GM18873 (cell line): Measurements from ENCODE around the gene SOX13.

Source experiments
- ATAC-seq: cut with Tn5 transposase; IDR thresholded peaks from one replicate; pipeline ENCODE4 v1.9.1; 2021; ENCODE audit warnings: mild to moderate bottlenecking, moderate library complexity, moderate number of reproducible peaks; ENCODE audit not compliant: unreplicated experiment, low FRiP score

SOX13 gene

DNA sequence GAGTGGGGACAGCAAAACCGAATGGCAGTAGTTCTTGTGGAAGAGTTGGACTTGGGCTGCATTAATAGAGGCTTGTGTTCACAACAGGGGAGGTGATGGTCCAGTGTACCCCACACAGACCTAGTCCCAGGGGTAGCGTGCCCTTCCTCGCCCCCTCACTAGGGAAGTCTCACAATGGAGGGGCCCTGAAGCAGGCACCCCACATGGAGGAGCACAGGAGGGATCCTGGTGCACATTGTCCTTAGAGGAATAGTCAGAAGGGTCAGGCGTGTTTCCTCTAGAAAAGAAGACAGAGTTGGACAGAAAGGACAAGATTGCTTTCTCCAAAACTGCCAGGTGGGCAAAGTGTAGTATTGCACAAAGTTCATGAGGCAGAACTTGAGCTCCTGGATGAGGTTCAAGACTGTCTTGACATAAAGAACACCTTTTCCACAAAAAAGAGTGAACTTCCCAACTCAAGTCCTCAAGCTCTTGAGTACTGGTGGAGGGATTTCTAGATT lies 55.6 kb downstream of the SOX13 start:
- ATAC-seq = no peak

DNA sequence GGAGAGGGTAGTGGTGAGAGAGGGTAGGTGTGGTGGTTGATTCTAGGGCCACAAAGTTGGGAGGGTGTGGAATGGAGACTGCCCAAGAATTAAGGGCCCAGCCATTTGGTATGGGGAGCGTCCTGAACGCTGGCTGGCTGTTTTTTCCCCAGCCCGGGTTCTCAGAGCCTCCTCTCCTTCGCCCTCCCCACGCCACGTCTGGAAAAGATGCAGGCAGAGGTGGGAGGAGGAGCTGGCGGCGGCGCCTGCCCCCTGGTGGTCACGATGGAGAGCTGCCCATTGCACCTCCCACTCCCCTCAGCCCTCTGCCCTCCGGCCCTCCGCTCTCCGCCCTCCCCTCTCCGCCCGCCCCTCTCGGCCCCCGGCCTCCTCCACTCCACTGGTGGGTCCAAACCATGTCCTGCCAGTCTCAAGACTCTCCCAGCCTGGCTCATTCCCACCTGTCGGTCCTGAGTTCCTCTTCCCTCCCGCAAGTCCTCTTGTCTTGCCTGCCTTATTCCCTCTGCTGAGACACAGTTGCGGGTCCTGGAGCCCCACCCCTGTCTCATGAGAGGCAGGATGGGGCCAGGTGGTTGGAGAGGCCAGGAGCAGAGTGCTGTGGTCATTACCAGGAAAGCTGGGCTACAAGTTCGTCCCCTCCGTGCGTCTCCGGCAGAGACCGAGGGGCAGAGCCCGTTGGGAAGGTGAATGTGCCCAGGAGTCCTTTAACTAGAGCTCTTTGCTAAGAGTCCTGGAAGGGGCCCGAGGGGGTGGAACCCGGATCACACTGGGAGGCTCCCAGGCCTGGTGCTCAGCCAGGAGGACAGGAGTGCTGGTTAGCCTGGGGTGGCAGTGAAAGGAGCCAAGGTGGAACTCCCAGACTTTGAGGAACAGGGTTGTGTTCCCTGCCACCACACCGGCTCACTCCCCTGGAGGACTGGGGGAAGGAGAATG lies 56.3 kb downstream of the SOX13 start:
- no peak for ATAC-seq

DNA sequence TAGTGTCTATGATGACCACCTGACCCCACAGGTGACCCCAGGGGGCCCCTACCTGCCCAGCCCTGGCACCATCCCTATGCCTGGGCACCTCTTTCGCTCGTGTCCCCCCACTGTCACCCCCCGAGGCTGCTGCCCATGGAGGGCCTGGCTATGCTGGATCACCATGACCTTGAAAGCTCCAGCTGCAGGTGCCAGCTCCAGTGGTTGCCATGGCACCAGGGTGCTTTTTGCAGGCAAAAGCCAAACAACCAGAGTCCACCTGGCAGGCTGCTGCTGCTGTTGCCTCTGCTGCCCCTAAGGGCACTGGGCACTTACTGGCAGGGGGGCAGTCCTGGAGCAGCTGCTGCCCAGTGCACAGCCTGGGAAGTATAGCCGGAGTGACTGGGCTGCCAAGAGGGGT lies 57.3 kb downstream of the SOX13 start:
- no peak for ATAC-seq

DNA sequence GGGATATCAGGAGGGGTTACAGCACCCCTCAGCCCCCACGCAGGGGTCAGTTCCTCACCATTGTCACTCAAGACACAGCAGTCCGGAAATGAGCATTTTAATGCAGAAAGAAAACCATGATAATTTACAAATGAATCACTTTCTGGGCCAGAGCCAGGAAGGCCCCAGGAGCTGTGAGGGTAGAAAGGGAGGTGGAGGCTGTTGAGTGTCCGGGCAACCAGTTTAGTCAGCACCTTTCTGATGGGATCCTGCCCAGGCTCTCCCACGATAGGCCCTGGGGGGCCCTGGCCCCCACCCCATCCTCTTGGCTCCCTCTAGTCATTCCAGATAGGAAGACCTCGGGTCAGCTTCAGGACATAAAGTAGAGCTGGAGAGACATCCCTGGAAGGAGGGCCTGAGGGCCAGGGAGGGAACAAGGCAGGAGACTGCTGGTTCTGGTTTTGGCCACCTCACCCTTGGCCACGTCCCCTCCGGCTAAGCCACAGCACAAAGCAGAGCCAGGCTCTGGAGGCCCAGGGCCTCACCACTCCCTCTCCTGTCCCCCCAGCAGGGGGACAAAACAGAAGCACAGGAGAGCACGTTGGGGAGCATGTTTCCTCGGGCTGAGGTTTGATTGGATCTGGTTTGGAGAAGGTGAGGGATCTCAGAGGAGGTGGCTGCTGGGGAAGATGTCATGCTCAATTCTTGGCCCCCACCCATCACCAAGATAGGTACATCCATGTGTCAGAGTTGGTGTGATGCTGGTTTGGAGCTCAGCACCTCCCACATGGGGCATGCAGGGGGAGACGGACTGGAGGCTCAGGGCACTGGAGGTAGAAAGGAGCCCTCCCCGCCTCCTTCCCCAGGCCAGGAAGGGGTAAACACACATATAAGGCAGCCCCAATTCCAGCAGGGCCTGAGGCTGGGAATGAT lies 58.3 kb downstream of the SOX13 start:
- ATAC-seq = no peak

DNA sequence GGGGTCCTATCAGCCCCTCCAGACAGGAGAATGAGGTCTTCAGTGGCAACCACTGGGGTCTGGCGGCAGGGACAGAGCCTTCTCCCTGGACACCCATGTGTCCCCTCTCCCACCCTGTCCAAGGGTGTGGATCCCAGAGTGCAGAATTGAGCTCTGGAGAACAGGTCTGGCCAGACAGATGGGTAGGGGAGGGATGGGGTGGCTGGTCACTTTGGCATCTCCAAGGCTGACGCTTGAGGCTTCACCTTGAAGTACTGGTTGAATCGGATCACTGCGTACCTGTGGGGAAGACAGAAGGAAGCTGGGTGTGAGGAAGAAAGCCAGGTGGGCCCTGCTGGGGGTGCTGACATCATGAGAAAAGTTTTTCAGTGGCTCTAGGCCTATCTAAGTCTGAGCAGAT lies 59.1 kb downstream of the SOX13 start:
- ATAC-seq = no peak

DNA sequence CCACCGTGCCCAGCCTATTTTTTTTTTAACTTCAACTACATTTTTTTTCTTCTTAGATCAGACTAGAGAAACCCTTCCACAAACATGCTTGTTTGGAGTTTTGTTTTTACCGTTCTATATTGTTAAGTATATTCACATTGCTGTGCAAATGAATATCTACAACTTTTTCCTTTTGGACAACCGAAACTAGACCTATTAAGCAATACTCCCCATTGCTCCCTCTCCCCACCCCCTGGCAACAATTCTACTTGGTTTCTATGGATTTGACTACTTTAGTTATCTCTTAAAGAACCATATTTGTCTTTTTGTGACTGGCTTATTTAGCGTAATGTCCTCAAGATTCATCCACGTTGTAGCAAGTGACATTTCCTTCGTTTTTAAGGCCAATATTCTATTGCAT lies 59.8 kb downstream of the SOX13 start:
- ATAC-seq = no peak

DNA sequence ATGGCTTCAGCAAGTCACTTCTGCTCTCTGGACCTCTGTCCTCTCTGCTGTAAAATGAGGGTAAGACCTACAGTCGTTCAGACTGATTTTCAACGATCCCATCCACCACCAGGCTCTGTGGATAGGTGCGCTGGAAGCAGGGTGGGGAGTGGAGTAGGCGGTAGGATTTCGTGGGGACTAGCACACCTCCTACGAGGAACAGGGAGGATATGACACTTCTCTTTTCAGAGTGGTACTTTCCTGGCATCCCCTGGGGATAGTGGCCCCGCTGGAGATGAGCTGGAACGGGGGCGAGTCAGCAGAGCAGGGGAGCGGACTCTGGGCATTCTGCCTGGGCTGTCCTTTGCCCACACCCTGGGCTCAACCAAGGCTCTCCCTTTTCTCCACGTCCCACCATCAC lies 61.2 kb downstream of the SOX13 start:
- no peak for ATAC-seq

DNA sequence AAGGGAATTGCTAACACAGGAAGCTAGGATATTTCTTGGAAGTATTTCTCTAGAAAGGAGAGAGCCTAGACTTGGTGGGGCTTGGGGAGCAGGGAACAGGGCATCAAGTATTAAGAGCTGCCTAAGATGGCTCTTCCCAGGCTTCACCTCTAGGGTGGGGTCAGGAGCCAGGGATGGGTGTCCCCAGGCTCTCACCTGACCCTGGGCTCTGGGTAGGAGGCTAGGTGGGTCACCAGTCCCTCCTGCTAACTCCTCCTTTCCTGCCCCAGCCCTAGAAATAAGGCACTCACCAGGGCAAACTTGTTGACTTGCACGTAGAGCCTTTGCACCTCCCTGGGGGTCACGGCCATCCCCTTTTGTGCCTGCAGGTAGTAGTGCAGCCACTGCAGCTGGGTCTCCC lies 63.9 kb downstream of the SOX13 start:
- no peak for ATAC-seq

DNA sequence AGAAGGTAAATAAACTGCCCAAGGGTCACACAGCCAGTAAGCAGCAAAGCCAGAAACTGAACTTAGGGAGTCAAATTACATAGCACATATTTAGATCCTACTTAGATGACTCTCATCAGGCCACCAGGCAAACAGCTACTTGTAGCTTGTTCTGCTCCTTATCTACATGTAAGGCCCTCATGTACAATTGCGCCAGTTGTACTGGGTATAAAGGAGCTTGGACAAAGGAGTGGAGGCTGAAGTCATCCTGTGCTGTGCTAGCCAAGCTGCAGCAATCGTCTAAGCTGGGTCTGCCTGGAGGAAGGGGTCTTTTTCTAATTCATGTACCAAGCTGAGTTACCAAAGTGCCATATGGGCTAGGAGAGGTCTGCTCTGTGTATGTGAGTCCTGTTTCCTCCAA lies 66.2 kb downstream of the SOX13 start:
- ATAC-seq = no peak

DNA sequence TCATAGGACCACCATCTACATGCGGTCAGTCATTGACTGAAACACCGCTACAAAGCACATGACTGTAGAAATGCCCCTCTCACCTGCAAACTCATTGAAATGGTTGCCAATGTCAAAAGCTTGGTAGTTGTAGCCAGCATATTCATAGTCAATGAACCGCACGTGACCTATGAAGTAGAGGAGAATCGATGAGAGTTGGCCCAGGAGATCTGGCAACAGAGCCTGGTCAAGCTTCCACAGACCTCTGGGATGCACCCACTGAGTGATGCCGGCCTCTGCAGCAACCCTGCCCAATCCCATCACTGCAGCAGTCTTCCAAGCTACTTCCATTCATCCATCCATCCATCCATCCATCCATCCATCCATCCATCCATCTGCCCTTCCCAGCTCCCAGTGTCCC lies 67.0 kb downstream of the SOX13 start:
- ATAC-seq = no peak

DNA sequence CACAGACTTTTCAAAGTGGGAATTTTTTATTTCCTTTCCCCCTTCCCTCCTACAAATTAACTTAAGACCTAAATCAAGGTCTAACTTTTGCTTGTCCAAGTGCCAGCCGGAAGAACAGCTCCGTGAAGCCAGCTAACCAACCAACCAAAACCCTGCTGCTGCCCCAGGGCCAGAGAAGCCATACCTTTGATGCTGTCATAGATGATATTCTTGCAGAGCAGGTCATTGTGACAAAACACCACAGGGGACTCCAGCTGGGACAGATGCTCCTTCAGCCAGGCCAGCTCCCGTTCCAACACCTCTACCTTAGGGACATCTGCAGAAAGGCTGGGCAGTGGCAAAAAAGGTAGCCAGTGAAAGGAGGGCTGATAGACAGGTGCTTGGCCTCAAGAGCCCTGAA lies 68.2 kb downstream of the SOX13 start:
- no peak for ATAC-seq

DNA sequence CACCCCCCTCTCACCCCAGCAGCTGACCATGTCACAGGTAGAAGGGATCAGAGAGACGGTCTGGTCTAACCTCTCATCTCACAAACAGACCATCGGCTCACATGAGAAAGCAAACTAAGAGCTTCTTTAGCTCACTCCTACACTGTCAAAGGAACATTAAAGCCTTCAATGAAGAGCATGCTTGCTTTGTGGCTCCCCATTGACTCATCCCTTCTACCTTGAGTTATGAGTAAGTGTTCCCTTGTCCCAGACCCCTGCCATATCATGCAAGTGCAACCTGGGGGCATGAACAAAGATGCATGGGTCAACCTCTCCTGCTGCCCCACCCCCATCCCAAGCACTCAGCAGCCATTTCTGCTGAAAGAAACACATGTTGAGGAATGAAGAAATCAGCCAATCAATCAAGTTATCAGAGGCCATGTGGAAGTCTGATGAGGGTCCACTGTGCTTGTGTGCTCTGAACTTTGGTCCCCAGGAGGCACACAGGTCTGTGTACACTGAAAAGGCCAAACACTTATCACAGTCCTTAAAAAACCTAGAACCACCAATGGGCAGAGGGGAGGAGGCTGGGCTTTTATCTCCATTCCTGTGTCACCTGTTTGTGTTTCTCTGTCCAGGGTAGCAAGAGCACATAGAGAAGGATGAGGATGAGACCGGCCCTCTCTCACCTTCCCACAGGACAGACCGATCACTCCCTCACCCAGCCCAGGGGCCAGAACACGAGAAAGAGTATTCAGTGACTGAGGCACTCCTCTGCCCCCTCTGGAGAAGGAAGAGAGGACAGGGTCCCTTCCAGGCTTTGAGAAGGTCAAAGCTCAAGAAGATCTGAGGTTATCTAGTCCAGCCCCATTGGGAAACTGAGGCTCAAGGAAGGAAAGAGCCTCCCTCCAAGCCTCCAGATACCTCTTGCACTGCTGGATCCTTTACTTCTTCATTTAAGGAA lies 69.4 kb downstream of the SOX13 start:
- ATAC-seq = no peak

DNA sequence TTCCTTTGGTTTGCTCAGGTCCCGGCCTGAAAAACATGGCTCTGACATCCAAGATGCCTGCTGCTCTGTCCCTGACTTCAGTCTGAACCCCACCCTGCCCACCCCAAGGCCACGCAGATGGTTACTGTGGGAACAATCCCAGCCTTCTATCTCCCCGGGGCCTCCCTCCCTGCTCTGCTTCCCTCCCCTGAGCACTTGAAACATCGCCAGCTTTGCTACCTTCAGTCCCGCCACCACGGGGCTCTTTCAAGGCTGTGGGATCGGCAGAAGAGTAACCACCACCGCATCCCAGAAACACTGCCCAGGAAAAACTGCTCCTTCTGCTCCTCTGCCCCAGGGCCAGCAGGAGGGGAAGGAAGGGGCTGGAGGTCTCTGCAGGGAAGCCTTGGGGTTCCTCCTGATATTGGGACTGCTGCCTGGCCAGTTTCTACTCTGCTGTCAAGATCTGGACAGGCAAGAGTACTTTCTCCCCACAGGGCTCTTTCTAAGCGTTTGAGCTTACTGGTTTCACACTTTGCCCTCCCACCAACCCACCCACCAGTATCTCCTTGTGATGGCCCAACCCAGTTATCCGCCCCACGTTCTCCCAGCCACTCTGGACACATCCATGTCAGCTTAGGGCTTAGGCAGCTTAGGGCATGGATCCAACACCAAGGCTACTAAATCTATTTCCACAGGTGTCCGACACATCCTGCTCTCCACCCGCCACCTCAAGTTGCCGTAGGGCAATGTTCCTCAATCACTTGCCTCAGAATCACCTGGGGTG lies 70.5 kb downstream of the SOX13 start:
- ATAC-seq = no peak

DNA sequence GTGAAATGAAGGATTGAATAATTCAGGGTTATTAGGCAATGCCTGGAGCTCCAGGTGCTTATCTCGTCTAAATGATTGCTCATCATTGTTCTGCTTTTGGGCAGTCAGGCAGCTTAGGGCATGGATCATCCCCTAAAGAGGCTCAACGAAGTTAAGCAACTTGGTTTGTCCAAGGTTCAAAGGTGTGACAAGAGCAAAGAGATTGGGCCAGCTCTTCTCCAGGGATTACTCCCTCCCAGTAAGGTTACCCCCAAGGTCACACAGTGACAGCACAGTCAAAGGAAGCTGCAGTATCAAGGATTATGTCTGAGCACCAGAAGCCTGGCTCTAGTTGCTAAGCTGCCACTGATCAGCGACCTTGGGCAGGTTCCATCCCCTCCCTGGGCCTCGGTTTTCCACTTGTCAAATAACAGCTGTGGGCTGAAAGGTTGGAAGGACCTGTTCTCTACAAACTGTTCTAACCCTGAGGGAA lies 72.2 kb downstream of the SOX13 start:
- ATAC-seq = no peak

DNA sequence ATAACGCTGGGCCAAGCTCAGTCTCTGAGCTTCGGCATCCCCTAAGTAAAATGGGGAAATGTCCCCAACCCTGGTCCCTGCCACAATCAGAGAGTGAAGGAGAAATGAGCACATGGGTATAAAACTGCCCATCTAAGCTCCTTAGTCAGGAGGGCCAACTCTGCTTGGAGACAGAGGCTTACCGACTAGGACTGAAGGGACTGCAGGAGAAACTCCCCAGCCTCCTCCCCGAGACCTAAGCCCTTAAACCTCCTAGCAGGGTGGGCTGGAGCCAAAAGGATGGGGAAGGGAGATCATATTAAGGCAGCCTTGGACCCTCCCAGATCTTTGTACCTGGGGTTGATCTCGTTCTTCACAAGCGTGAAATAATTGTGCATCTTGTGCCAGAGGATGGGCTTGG lies 73.4 kb downstream of the SOX13 start:
- no peak for ATAC-seq

DNA sequence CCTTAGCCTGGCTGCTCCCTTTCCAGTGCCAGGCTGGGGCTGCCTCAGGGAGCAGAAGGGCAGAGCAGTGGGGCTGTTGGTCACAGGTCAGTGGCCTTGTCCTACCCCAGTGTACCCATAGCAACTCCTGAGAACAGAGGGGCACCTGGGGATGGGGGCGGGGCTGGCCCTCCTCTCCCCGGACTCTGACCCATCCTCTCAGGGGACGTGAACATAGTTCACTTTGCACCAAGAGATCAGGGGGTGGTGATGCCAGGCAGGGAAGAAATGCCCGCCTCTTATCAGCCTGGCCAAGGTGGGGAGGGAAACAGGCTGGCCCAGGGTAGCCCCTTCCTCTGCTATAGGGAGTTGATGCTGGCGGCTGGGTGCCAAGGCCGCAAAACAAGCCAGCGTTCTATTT lies 74.0 kb downstream of the SOX13 start:
- ATAC-seq = no peak

DNA sequence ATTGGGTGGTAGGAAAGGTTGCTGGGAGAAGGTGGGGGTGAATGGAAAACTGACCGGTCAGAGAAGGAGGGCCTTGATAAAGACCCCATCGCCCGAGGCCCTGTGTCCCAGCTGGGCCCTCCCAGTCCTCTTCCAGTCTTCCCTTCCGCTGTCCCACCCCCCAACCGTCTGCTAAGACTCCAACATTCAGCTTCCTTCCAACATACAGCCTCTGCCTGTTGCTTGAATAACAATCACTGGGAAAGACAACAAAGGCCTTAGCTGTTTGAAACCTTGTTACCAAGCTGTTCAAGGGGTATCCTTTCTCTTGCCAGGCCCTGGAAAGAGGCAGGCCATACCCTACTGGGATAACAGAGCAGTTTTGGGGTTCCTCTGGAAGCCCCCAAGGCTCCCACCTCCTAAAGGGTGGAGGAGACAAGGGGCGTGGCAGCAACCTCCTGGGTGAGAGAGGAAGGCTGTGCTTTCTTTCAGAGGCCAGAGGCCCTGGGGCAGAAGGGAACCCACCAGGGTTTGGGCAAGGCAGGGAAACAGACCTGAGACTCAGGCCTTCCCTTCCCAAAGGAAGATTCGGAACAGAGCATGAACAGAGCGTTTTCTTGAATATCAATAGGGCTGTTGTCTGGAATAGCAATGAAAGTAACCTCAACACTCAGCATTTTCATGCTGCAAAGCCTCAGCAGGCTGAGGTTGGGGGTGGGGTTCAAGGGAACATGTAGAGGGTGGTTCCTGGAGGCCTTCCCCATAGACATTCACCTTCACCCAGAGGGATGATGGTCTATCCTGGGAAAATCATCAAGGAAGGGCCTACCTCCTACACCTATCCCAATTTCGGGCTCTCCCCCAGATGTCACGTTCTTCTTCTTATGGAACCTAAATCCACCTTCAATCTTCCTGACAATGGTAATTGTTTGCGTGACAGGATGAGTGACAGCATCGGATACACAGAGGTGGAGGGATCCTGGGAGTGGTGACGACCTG lies 74.8 kb downstream of the SOX13 start:
- no peak for ATAC-seq

DNA sequence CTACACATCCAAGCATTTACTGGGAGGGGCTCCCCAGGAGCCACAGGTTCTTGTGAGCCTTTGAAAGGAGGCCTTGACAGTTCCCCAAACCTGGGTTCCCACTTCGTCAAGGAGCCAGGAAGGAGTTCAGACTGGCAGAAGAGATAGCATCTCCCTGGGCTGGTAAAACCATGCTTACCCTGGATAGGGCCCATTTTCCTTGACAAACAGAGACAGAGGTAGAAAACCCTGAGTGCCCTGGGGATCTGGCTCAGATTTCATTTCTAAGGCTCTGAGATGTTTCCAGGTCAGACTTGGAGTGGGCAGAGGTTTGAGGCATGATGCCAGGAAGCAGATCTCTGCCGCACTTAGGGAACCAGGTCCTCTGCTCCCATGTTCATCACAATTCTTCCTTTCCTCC lies 76.2 kb downstream of the SOX13 start:
- ATAC-seq = no peak
